Psoas muscle (tissue), 8 donors: ENCODE results near the gene TTLL11. TPM values are rescaled to one million over a fixed set of nuclear protein-coding genes. Genes with fewer than 3 reads are reported as not detected.
A peak's percentile ranks its signal among the peaks of the same experiment; 100 is the strongest.

Experiments
- ATAC-seq, 4 donors: fragments of 200-7000 bp; cut with Tn5 transposase; one replicate each; pipeline ENCODE4 v1.9.1; 2020; ENCODE audit warnings: moderate library complexity in 3 of 4, mild to moderate bottlenecking in 2 of 4
- DNase-seq, 2 donors: peaks; one replicate each; pipeline ENCODE4 v3.0.0-alpha.2; 2020
- H3K27ac ChIP-seq: fragments of 200-600 bp; one replicate; pipeline ENCODE4 v1.8.0; 2022
- H3K27me3 ChIP-seq, 3 donors: fragments of 200-600 bp in 1 of 3; one replicate each; pipeline versions ENCODE4 v1.6.1 to v1.8.0; 2013 to 2022; ENCODE audit warnings: low read length in 2 of 3, mild to moderate bottlenecking in 2 of 3, moderate library complexity in 1 of 3; ENCODE audit not compliant: insufficient read depth in 3 of 3
- H3K36me3 ChIP-seq, 2 donors: fragments of 200-600 bp in 1 of 2; one replicate each; pipeline versions ENCODE4 v1.6.1 to v1.8.0; 2013 to 2022; ENCODE audit warnings: low read depth in 1 of 2, mild to moderate bottlenecking in 1 of 2, moderate library complexity in 1 of 2; ENCODE audit not compliant: insufficient read depth in 1 of 2
- H3K4me1 ChIP-seq: fragments of 200-600 bp; one replicate; pipeline ENCODE4 v1.8.0; 2022
- H3K4me3 ChIP-seq: fragments of 200-600 bp; one replicate; pipeline ENCODE4 v1.8.0; 2022; ENCODE audit warnings: mild to moderate bottlenecking
- H3K9me3 ChIP-seq: fragments of 200-600 bp; one replicate; pipeline ENCODE4 v1.8.0; 2022
- CTCF ChIP-seq: fragments of 200-600 bp; IDR thresholded peaks from one replicate; pipeline ENCODE4 v1.8.0; 2022; ENCODE audit warnings: antibody characterized with exemption
- WGBS, 3 donors: extraction: QIAGEN DNeasy Blood & Tissue Kit; methylation state at CpG; one replicate each; pipeline versions ENCODE4 v1.1.6 to v1.1.7; 2013; 5-methylcytosine and 5-hydroxymethylcytosine counted together
- intact Hi-C, 2 donors: fragments of 100-400 bp; cut with DNase I; formaldehyde crosslinking; loops; one replicate each; pipeline versions ENCODE4 v1.11.0 to v1.14.2; 2022
- polyA plus RNA-seq, 3 donors: library from polyadenylated mRNA; stranded (reverse); fragments of 200-250 nt; gene quantifications; one replicate each; pipeline ENCODE4 v1.2.3, GENCODE V29; 2013
- total RNA-seq, 4 donors: library from RNA; stranded (reverse); fragmentation: NEBNext Ultra II Directional in 2 of 4; extraction: Animal tissue kit (Norgen Biotek cat#: 25700) in 2 of 4; gene quantifications; one replicate each; pipeline versions ENCODE4 v1.2.1 to v1.2.4, GENCODE V29; 2021 to 2023
- donor health status: healthy with polysubstance abuse.
- donor health status: DM: no; HTN: no; CAD: no; lungs with moderate emphysema.
- donor health status: Bipolar disorder and iron deficiency.
- donor health status: healthy.
- donor health status: DM: yes; HTN: yes; CAD: no.
- donor health status: DM: no; HTN: no; CAD: no.
- donor health status: DM: no; HTN: no; CAD: no.
- donor health status: DM: yes; HTN: yes; CAD: no.

Gene TTLL11
- total and polyA plus RNA-seq, 7 donors = 15.1 to 56.4 (median 19.3) TPM

GRCh38 chr9:121925935-121926334, 167.2 kb downstream of the TTLL11 start:
- Histone ChIP-seq H3K9me3 (no peaks in the 10 kb centered on the region), H3K36me3 (no peaks in the 10 kb centered on the region), H3K27ac (no peak overlapping the region), H3K4me3 (no peak overlapping the region), H3K27me3 (no peaks in the 10 kb centered on the region), H3K4me1 (peaks cover 13% of the 10 kb centered on the region)
- TF ChIP-seq CTCF = no peak
- no peak for DNase-seq
- no peak for ATAC-seq
- intact Hi-C loops = loop anchor here in 1 of 2 donors (5.0 kb wide), 1 partner anchor 51 kb away; no protein-coding TSS in a partner anchor
- 94 to 96% (median 95%) methylated on average over 12 of the region's 12 CpGs for WGBS, 3 donors

GRCh38 chr9:121924700-121925099, 168.4 kb downstream of the TTLL11 start:
- H3K36me3 ChIP-seq = no peaks in the 10 kb centered on the region
- no peaks in the 10 kb centered on the region for H3K27me3 ChIP-seq
- H3K27ac ChIP-seq = no peak overlapping the region
- WGBS, 3 donors = 54 to 68% (median 61%) methylated on average over 4 of the region's 4 CpGs
- DNase-seq = no peak
- ATAC-seq = no peak
- intact Hi-C loops = loop anchor here in 1 of 2 donors (5.0 kb wide), 1 partner anchor 53 kb away; no protein-coding TSS in a partner anchor
- TF ChIP-seq CTCF = no peak
- no peak overlapping the region for H3K4me3 ChIP-seq
- no peaks in the 10 kb centered on the region for H3K9me3 ChIP-seq
- H3K4me1 ChIP-seq = peaks cover 13% of the 10 kb centered on the region

GRCh38 chr9:121921444-121921843, 171.7 kb downstream of the TTLL11 start:
- 50 to 79% (median 59%) methylated on average over 1 of the region's 1 CpG for WGBS, 3 donors
- DNase-seq (no peak), ATAC-seq (peak; percentile 18 to 75 (median 62))
- intact Hi-C loops = no loop called here
- Histone ChIP-seq H3K9me3 (no peaks in the 10 kb centered on the region), H3K27me3 (no peaks in the 10 kb centered on the region), H3K36me3 (no peaks in the 10 kb centered on the region), H3K27ac (peak overlapping the region; percentile 50), H3K4me3 (no peak overlapping the region), H3K4me1 (peaks cover 13% of the 10 kb centered on the region)
- TF ChIP-seq CTCF = no peak

GRCh38 chr9:121917375-121918335, 175.5 kb downstream of the TTLL11 start:
- 94 to 97% (median 97%) methylated on average over 4 of the region's 4 CpGs for WGBS, 3 donors
- no peak for TF ChIP-seq CTCF
- DNase-seq (no peak), ATAC-seq (no peak)
- intact Hi-C loops = loop anchor here in 1 of 2 donors (2.0 kb wide), 1 partner anchor 31 kb away; no protein-coding TSS in a partner anchor
- Histone ChIP-seq H3K27me3 (no peaks in the 10 kb centered on the region), H3K36me3 (no peaks in the 10 kb centered on the region), H3K27ac (no peak overlapping the region), H3K4me3 (no peak overlapping the region), H3K9me3 (no peaks in the 10 kb centered on the region), H3K4me1 (peaks cover 13% of the 10 kb centered on the region)
